K562 (cell line): ENCODE data around the gene CDCA3. TPM values are rescaled to one million over a fixed set of nuclear protein-coding genes. Genes with fewer than 3 reads are reported as not detected.

Source experiments
- BCOR ChIP-seq: fragments of 450-650 bp; IDR thresholded peaks from 2 replicates; pipeline ENCODE4 v1.6.1; 2016
- C11orf30 ChIP-seq: fragments of 450-650 bp; IDR thresholded peaks from 2 replicates; pipeline ENCODE4 v1.6.1; 2016; ENCODE audit warnings: low read depth, mild to moderate bottlenecking
- GABPB1 ChIP-seq: sonication (generic); formaldehyde crosslinking; IDR thresholded peaks from 2 replicates; pipeline ENCODE4 v1.8.0; 2022; ENCODE audit warnings: mild to moderate bottlenecking, missing genetic modification reagents
- GTF2A2 ChIP-seq: IDR thresholded peaks from 2 replicates; pipeline ENCODE4 v1.6.1; 2016; ENCODE audit warnings: mild to moderate bottlenecking, missing genetic modification characterization, missing compliant biosample characterization
- GTF2E2 ChIP-seq: fragments of 200-800 bp; sonication (Bioruptor generic); IDR thresholded peaks from 2 replicates; pipeline ENCODE4 v1.6.1; 2016; ENCODE audit warnings: missing genetic modification characterization, missing compliant biosample characterization
- SAFB2 ChIP-seq: fragments of 200-400 bp; formaldehyde crosslinking; IDR thresholded peaks from 2 replicates; pipeline ENCODE4 v1.6.1; 2018; ENCODE audit warnings: borderline replicate concordance, low read length, low read depth, moderate library complexity; ENCODE audit not compliant: severe bottlenecking
- SIN3A ChIP-seq, 2 experiments: fragments of 150-350 bp in 1 of 2; IDR thresholded peaks; 2 replicates each; pipeline ENCODE4 v1.6.1; 2011 to 2016; ENCODE audit warnings: borderline replicate concordance in 2 of 2, low read depth in 2 of 2, low read length in 2 of 2, mild to moderate bottlenecking in 2 of 2, moderate library complexity in 2 of 2; ENCODE audit not compliant: control insufficient read depth in 1 of 2
- ZNF408 ChIP-seq: fragments of 250-450 bp; sonication (Bioruptor Pico); IDR thresholded peaks from 2 replicates; pipeline ENCODE4 v1.4.0; 2020; ENCODE audit warnings: low read depth, mild to moderate bottlenecking, moderate library complexity
- ZNF696 ChIP-seq: fragments of 250-450 bp; sonication (Bioruptor Pico); conservative IDR thresholded peaks from 2 replicates; pipeline ENCODE4 v1.4.0; 2020; ENCODE audit warnings: mild to moderate bottlenecking, moderate library complexity
- polyA plus RNA-seq, 8 experiments: library from polyadenylated mRNA; depleted of rRNA in 4 of 8; stranded (reverse) in 5 of 8; unstranded in 3 of 8; fragments of >200 nt; fragmentation: Nextera tagmentation in 2 of 8; fragmentation: Illumina TruSeq in 1 of 8; extraction: Ambion mirVana in 2 of 8; extraction: Trizol in 1 of 8; gene quantifications; 2 replicates each; pipeline versions ENCODE4 v1.2.1 to v1.2.3, GENCODE V29; 2011 to 2014; ENCODE audit warnings: inconsistent platforms in 1 of 8, missing spikeins in 1 of 8
- total RNA-seq, 7 experiments: library from RNA; depleted of rRNA in 6 of 7; stranded (reverse); fragments of >200 nt in 6 of 7; fragmentation: Illumina TruSeq in 2 of 7; extraction: Trizol in 2 of 7; gene quantifications; 2 replicates each; pipeline versions ENCODE4 v1.2.1 to v1.2.3, GENCODE V29; 2011 to 2021; ENCODE audit warnings: low replicate concordance in 1 of 7
- TF ChIP-seq, protein P1 (sequence below): fragments of 200-800 bp; sonication (Bioruptor generic); IDR thresholded peaks from 2 replicates; pipeline ENCODE4 v1.6.1; 2016; ENCODE audit warnings: missing genetic modification characterization, missing compliant biosample characterization
- TF ChIP-seq, protein P2 (sequence below): IDR thresholded peaks from 3 replicates; pipeline ENCODE4 v1.6.1; 2011; ENCODE audit warnings: borderline replicate concordance, mild to moderate bottlenecking; ENCODE audit not compliant: insufficient read length, insufficient read depth
- TF ChIP-seq, protein P3 (sequence below), 3 experiments: fragments of 200-800 bp in 1 of 3; fragments of 250-450 bp in 1 of 3; fragments of 450-650 bp in 1 of 3; sonication (Bioruptor Pico) in 1 of 3; sonication (Bioruptor generic) in 1 of 3; formaldehyde crosslinking in 1 of 3; IDR thresholded peaks; 2 replicates each; pipeline versions ENCODE4 v1.6.1 to v1.8.0; 2016 to 2022; ENCODE audit warnings: mild to moderate bottlenecking in 2 of 3, missing genetic modification characterization in 2 of 3, missing compliant biosample characterization in 1 of 3, moderate library complexity in 1 of 3
- TF ChIP-seq, protein P4 (sequence below): fragments of 250-450 bp; sonication (Bioruptor Pico); IDR thresholded peaks from 2 replicates; pipeline ENCODE4 v1.8.0; 2022; ENCODE audit warnings: inconsistent platforms, mild to moderate bottlenecking, moderate library complexity, borderline replicate concordance

CDCA3 gene
- total and polyA plus RNA-seq, 9 of the 15 experiments (the other 6 are each of a cell fraction or from before 2014, with no cell fraction given) = 24.2 to 80.8 (median 55.1) TPM

DNA sequence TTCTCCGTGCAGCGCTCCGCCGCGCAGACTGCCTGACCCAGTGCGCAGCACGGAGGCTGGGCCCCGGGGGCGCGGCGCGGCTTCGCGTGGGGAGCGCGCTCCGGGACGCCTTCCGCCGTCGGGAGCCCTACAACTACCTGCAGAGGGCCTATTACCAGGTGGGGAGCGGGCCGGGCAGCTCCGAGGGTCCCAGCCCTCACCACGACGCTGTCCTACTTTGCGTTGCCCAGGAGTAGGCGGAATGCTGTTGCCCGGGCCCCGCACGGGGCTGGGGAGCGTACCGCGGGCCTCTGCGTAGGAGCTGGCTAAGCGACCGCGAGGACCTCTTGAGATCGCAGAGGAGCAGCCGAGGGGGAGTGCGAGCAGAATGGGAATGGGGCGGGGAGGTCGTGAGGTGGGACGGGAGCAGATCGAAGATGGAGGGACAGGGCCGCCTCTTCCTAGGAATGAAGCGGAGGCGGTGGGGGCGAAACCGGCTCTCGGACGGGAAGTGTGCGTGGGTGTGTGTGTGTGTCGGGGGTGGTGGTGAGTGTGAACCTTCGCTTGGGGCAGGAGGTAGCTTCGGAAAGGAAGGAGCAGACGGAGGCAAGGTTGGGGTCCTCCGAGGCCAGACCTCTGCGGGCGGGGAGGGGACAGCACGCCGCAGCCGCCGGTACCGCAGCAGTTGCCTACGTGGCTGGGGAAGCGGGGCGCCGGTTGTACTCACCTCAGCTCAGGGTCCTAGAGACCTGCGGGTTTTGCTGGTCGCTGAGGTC lies 22.1 kb downstream of the CDCA3 start (continued):
- TF ChIP-seq, protein P1, sequence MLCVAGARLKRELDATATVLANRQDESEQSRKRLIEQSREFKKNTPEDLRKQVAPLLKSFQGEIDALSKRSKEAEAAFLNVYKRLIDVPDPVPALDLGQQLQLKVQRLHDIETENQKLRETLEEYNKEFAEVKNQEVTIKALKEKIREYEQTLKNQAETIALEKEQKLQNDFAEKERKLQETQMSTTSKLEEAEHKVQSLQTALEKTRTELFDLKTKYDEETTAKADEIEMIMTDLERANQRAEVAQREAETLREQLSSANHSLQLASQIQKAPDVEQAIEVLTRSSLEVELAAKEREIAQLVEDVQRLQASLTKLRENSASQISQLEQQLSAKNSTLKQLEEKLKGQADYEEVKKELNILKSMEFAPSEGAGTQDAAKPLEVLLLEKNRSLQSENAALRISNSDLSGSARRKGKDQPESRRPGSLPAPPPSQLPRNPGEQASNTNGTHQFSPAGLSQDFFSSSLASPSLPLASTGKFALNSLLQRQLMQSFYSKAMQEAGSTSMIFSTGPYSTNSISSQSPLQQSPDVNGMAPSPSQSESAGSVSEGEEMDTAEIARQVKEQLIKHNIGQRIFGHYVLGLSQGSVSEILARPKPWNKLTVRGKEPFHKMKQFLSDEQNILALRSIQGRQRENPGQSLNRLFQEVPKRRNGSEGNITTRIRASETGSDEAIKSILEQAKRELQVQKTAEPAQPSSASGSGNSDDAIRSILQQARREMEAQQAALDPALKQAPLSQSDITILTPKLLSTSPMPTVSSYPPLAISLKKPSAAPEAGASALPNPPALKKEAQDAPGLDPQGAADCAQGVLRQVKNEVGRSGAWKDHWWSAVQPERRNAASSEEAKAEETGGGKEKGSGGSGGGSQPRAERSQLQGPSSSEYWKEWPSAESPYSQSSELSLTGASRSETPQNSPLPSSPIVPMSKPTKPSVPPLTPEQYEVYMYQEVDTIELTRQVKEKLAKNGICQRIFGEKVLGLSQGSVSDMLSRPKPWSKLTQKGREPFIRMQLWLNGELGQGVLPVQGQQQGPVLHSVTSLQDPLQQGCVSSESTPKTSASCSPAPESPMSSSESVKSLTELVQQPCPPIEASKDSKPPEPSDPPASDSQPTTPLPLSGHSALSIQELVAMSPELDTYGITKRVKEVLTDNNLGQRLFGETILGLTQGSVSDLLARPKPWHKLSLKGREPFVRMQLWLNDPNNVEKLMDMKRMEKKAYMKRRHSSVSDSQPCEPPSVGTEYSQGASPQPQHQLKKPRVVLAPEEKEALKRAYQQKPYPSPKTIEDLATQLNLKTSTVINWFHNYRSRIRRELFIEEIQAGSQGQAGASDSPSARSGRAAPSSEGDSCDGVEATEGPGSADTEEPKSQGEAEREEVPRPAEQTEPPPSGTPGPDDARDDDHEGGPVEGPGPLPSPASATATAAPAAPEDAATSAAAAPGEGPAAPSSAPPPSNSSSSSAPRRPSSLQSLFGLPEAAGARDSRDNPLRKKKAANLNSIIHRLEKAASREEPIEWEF (CRISPR knock-in tag) = no peak
- no peak for TF ChIP-seq SAFB2
- TF ChIP-seq, protein P2, sequence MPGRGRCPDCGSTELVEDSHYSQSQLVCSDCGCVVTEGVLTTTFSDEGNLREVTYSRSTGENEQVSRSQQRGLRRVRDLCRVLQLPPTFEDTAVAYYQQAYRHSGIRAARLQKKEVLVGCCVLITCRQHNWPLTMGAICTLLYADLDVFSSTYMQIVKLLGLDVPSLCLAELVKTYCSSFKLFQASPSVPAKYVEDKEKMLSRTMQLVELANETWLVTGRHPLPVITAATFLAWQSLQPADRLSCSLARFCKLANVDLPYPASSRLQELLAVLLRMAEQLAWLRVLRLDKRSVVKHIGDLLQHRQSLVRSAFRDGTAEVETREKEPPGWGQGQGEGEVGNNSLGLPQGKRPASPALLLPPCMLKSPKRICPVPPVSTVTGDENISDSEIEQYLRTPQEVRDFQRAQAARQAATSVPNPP = no peak
- no peak for TF ChIP-seq SIN3A (IDR thresholded peaks at IDR 0.05; ENCODE audit: borderline replicate concordance in 2 of 2, control insufficient read depth in 1 of 2, low read depth in 2 of 2, low read length in 2 of 2)
- TF ChIP-seq BCOR = peak; percentile 40; the same call in 1 of the 2 replicates
- TF ChIP-seq GTF2E2 (tag) = 0 out of 2 replicates have a peak, but pooled peaks have one; percentile 38
- no peak for TF ChIP-seq ZNF696 (CRISPR knock-in tag)
- no peak for TF ChIP-seq C11orf30
- TF ChIP-seq, protein P3, sequence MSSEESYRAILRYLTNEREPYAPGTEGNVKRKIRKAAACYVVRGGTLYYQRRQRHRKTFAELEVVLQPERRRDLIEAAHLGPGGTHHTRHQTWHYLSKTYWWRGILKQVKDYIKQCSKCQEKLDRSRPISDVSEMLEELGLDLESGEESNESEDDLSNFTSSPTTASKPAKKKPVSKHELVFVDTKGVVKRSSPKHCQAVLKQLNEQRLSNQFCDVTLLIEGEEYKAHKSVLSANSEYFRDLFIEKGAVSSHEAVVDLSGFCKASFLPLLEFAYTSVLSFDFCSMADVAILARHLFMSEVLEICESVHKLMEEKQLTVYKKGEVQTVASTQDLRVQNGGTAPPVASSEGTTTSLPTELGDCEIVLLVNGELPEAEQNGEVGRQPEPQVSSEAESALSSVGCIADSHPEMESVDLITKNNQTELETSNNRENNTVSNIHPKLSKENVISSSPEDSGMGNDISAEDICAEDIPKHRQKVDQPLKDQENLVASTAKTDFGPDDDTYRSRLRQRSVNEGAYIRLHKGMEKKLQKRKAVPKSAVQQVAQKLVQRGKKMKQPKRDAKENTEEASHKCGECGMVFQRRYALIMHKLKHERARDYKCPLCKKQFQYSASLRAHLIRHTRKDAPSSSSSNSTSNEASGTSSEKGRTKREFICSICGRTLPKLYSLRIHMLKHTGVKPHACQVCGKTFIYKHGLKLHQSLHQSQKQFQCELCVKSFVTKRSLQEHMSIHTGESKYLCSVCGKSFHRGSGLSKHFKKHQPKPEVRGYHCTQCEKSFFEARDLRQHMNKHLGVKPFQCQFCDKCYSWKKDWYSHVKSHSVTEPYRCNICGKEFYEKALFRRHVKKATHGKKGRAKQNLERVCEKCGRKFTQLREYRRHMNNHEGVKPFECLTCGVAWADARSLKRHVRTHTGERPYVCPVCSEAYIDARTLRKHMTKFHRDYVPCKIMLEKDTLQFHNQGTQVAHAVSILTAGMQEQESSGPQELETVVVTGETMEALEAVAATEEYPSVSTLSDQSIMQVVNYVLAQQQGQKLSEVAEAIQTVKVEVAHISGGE (CRISPR knock-in tag; IDR thresholded peaks at IDR 0.05) = no peak
- TF ChIP-seq ZNF408 (CRISPR knock-in tag) = no peak
- TF ChIP-seq, protein P4, sequence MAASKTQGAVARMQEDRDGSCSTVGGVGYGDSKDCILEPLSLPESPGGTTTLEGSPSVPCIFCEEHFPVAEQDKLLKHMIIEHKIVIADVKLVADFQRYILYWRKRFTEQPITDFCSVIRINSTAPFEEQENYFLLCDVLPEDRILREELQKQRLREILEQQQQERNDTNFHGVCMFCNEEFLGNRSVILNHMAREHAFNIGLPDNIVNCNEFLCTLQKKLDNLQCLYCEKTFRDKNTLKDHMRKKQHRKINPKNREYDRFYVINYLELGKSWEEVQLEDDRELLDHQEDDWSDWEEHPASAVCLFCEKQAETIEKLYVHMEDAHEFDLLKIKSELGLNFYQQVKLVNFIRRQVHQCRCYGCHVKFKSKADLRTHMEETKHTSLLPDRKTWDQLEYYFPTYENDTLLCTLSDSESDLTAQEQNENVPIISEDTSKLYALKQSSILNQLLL (CRISPR knock-in tag) = no peak
- peak; percentile 44; the same call in 1 of the 2 replicates for TF ChIP-seq GABPB1 (CRISPR knock-in tag)
- TF ChIP-seq GTF2A2 = no peak
